AG04450 (cell line): ENCODE measurements around the gene RAPGEF2. TPM values are rescaled to one million over a fixed set of nuclear protein-coding genes. Genes with fewer than 3 reads are reported as not detected.
"Not testable (repeated sequence)": the region's sequence is repeated elsewhere in the genome, so short reads cannot be mapped to it uniquely, and the experiment has no call there.

Source experiments
- CTCF ChIA-PET: fragments of 300-600, 350-600 bp; formaldehyde crosslinking; extraction: SDS; loops from one replicate; lab custom pipeline; 2022; ENCODE audit warnings: antibody characterized with exemption, inconsistent platforms; lab: Charles Lee
- POLR2A ChIA-PET: fragments of 350-600 bp; formaldehyde crosslinking; extraction: SDS; loops from one replicate; lab custom pipeline; 2021; ENCODE audit warnings: antibody characterized with exemption, inconsistent platforms; lab: Yijun Ruan, JAX
- DNase-seq: peaks from one replicate; pipeline ENCODE4 v3.0.0-alpha.2; 2011; ENCODE audit warnings: low read depth, low spot score
- H3K27ac ChIP-seq: one replicate; pipeline ENCODE4 v1.5.1; 2012; ENCODE audit warnings: low read depth, low read length, control low read depth
- H3K27me3 ChIP-seq: one replicate; pipeline ENCODE4 v1.6.0; 2012; ENCODE audit warnings: low read length; ENCODE audit not compliant: control insufficient read depth, insufficient read depth
- H3K4me3 ChIP-seq: 2 replicates; pipeline ENCODE4 v1.5.1; 2011; ENCODE audit warnings: mild to moderate bottlenecking, low read depth, low read length, control low read depth
- H3K9me3 ChIP-seq: 2 replicates; pipeline ENCODE4 v1.5.1; 2012; ENCODE audit warnings: low read length; ENCODE audit not compliant: control insufficient read depth, insufficient read depth
- polyA plus RNA-seq: library from polyadenylated mRNA; depleted of rRNA; stranded (reverse); fragments of >200 nt; gene quantifications from 2 replicates; pipeline ENCODE4 v1.2.3, GENCODE V29; 2011
- TF ChIP-seq, protein P1 (sequence below): IDR thresholded peaks from 2 replicates; pipeline ENCODE4 v1.5.1; 2011; ENCODE audit warnings: low read depth, low read length, control low read depth, inconsistent platforms

Gene RAPGEF2
- polyA plus RNA-seq, 1 experiment: 51.5 TPM

DNA sequence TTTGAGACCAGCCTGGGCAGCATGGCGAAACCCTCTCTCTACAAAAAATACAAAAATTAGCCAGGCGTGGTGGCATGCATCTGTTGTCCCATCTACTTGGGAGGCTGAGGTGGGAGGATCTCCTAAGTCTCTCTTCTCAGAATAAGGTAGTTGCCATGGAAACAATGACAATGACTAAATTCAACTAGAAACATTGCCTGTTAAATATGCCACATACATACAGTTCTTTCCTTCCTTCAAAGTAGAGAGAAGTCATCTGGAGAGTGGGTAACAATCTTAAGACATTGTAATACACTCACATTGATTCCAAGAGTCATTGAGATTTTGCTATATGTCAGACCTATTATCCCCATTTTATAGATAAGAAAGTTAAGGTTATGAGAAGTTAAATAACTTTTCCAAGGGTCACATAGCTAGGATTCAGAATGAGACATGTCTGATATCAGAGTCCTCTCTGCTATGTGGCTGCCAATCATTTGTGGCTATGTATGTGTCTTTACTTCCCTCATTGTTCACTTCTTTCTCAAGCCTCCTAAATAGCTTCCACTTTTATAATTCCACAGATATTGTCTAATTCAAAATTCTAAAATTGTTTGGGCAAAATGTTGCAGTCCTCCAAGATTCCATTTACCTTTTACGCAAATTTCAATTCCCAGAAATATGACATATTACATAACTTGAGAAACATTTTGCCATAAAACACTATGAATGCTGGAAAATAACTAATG lies 37.2 kb upstream of the RAPGEF2 start:
- ChIA-PET POLR2A (no interaction called here), CTCF (no interaction called here)
- TF ChIP-seq, protein P1, sequence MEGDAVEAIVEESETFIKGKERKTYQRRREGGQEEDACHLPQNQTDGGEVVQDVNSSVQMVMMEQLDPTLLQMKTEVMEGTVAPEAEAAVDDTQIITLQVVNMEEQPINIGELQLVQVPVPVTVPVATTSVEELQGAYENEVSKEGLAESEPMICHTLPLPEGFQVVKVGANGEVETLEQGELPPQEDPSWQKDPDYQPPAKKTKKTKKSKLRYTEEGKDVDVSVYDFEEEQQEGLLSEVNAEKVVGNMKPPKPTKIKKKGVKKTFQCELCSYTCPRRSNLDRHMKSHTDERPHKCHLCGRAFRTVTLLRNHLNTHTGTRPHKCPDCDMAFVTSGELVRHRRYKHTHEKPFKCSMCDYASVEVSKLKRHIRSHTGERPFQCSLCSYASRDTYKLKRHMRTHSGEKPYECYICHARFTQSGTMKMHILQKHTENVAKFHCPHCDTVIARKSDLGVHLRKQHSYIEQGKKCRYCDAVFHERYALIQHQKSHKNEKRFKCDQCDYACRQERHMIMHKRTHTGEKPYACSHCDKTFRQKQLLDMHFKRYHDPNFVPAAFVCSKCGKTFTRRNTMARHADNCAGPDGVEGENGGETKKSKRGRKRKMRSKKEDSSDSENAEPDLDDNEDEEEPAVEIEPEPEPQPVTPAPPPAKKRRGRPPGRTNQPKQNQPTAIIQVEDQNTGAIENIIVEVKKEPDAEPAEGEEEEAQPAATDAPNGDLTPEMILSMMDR: no peak
- Histone ChIP-seq H3K27ac (no peak overlapping the region), H3K9me3 (no peaks in the 10 kb centered on the region), H3K27me3 (no peaks in the 10 kb centered on the region), H3K4me3 (no peak overlapping the region)
- no peak for DNase-seq

GRCh38 chr4:159068139-159068538 lies 34.7 kb upstream of the RAPGEF2 start:
- DNase-seq, CTCF ChIA-PET, H3K9me3 ChIP-seq, H3K27ac ChIP-seq, H3K27me3 ChIP-seq, POLR2A ChIA-PET, H3K4me3 ChIP-seq: not testable (repeated sequence)

GRCh38 chr4:159069922-159070321 lies 33.0 kb upstream of the RAPGEF2 start:
- TF ChIP-seq, protein P1: no peak
- Histone ChIP-seq H3K9me3 (no peaks in the 10 kb centered on the region), H3K27ac (no peak overlapping the region), H3K4me3 (no peak overlapping the region), H3K27me3 (no peaks in the 10 kb centered on the region)
- ChIA-PET CTCF (no interaction called here), POLR2A (no interaction called here)
- no peak for DNase-seq

DNA sequence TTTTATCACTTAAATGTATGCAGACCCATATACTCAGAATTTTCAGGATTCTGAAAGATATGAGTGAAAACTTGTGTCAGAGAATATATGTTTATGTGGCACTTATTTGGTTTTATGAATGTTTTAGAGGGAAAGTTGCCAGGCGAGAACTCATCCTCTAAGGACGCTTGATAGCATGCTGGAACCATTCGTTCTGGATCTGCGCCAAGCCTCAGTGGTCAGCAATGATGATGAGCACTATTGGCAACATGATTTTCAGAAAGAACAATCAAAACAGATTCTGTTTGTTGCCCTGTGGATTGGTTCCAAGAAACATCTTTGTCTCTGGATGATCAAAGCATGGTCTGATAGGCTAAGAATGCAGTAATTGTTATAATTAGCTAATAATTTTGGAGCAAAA lies 32.1 kb upstream of the RAPGEF2 start:
- H3K27ac ChIP-seq: no peak overlapping the region
- no peak overlapping the region for H3K4me3 ChIP-seq
- no peaks in the 10 kb centered on the region for H3K9me3 ChIP-seq
- CTCF ChIA-PET: interaction anchor here (1.0 kb wide), 1 partner anchor 54 kb away, joined by 3 read pairs; no protein-coding TSS in a partner anchor
- DNase-seq: no peak
- TF ChIP-seq, protein P1: no peak
- H3K27me3 ChIP-seq: no peaks in the 10 kb centered on the region
- POLR2A ChIA-PET: no interaction called here

GRCh38 chr4:159071178-159071968 lies 31.5 kb upstream of the RAPGEF2 start:
- CTCF ChIA-PET: interaction anchor here (1.0 to 1.2 kb wide), 2 partner anchors 26 to 55 kb away, joined by 3 read pairs; no protein-coding TSS in a partner anchor
- DNase-seq: no peak
- TF ChIP-seq, protein P1: no peak
- Histone ChIP-seq H3K9me3 (no peaks in the 10 kb centered on the region), H3K27me3 (no peaks in the 10 kb centered on the region), H3K27ac (no peak overlapping the region), H3K4me3 (no peak overlapping the region)
- POLR2A ChIA-PET: no interaction called here
